GM06990 (cell line): ENCODE measurements around the gene CCND1.

Source experiments
- DNase-seq: peaks from one replicate; pipeline ENCODE4 v3.0.0-alpha.2; 2011; ENCODE audit not compliant: insufficient read length; ENCODE audit errors: extremely low read depth
- H3K27me3 ChIP-seq: replicated peaks from 2 replicates; pipeline ENCODE4 v1.6.0; 2011; ENCODE audit warnings: low read length; ENCODE audit not compliant: control insufficient read depth, insufficient read depth
- H3K36me3 ChIP-seq: 2 replicates; pipeline ENCODE4 v1.5.1; 2011; ENCODE audit warnings: low read length; ENCODE audit not compliant: control insufficient read depth, insufficient read depth
- H3K4me3 ChIP-seq: replicated peaks from 2 replicates; pipeline ENCODE4 v1.5.1; 2011; ENCODE audit warnings: low read depth, mild to moderate bottlenecking, control low read depth, low read length
- CTCF ChIP-seq: IDR thresholded peaks from 2 replicates; pipeline ENCODE4 v1.5.1; 2011; ENCODE audit warnings: low read length, control low read depth, mild to moderate bottlenecking, inconsistent platforms; ENCODE audit not compliant: insufficient read depth, poor library complexity, severe bottlenecking

CCND1 gene

GRCh38 chr11:69640995-69641581 lies at the start of gene CCND1:
Gene CCND1 (plus strand): TSS chr11:69641156. CDS start chr11:69641314, 158 bp downstream.
- peak; percentile 13 for TF ChIP-seq CTCF
- H3K36me3 ChIP-seq, result no peaks in the 10 kb centered on the region
- no peaks in the 10 kb centered on the region; the same call in 1 of the 2 replicates for H3K27me3 ChIP-seq
- peak within 1 kb of the TSS; percentile 47 for H3K4me3 ChIP-seq
- no peak for DNase-seq

GRCh38 chr11:69592986-69593650 lies 47.8 kb upstream of the CCND1 start:
- no peak for DNase-seq
- no peak for TF ChIP-seq CTCF
- no peak overlapping the region for H3K4me3 ChIP-seq
- H3K36me3 ChIP-seq, result no peaks in the 10 kb centered on the region
- no peaks in the 10 kb centered on the region; the same call in 1 of the 2 replicates for H3K27me3 ChIP-seq

GRCh38 chr11:69593851-69594250 lies 47.1 kb upstream of the CCND1 start:
- TF ChIP-seq CTCF, result no peak
- DNase-seq, result no peak
- Histone ChIP-seq H3K36me3 (no peaks in the 10 kb centered on the region), H3K27me3 (no peaks in the 10 kb centered on the region), H3K4me3 (no peak overlapping the region)

GRCh38 chr11:69594481-69594880 lies 46.5 kb upstream of the CCND1 start:
- TF ChIP-seq CTCF, result no peak
- Histone ChIP-seq H3K4me3 (no peak overlapping the region), H3K27me3 (no peaks in the 10 kb centered on the region), H3K36me3 (no peaks in the 10 kb centered on the region)
- no peak for DNase-seq

- no peak overlapping the region for H3K4me3 ChIP-seq
- DNase-seq, result no peak
- no peaks in the 10 kb centered on the region for H3K36me3 ChIP-seq
- no peaks in the 10 kb centered on the region; the same call in 1 of the 2 replicates for H3K27me3 ChIP-seq
- no peak for TF ChIP-seq CTCF
Measured at GRCh38 chr11:69595805-69596665, 44.9 kb upstream of the CCND1 start.
